C4-2B (cell line): Measurements from ENCODE around the gene FRMD4B.

Experiments used
- CTCF ChIP-seq: fragments of 450-650 bp; conservative IDR thresholded peaks from 2 replicates; pipeline ENCODE4 v1.5.1; 2017; ENCODE audit warnings: mild to moderate bottlenecking
- ZFX ChIP-seq: fragments of 450-650 bp; IDR thresholded peaks from 2 replicates; pipeline ENCODE4 v1.6.1; 2017

DNA sequence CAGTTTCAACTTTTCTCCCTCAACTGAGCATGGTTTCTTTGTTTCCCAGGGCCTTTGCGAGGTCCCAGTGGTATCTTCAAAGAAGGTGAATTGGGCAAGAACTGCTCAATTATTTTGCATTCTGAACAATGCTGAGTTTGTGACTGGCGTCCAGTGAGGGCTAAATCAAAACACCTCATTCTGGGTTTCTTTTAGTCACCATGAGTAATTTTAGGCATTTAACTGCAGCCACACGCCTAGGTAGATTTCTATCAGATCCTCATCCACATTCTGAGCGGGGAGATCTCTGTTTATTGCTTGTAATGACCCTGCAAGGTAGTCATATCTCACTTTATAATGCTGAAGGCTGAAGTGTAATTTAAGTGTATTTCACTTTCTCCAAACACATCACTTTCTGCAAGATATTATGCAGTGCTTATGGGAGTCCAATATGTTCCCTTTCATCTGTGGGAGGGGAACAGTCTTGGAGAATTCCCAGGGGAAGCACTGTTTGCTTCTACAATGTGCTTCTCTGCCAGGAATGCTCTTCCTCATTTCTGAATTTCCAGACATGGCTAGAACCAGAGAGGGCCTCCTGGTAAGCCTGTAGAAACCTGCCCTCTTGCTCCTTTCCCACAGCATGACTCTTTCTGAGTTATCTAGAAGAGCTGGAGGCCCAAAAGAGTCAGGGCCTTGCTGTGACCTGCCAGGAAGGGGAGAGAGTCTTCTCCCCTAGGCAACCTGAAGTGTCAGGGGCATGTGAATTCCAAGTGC lies 91.7 kb downstream of the FRMD4B start:
- TF ChIP-seq CTCF (no peak), ZFX (no peak)
